IPS-11a (cell line): ENCODE results near the gene DYNC1LI2.

Experiments used
- H3K4me3 ChIP-seq: one replicate; pipeline ENCODE4 v1.5.1; 2013; ENCODE audit warnings: low read depth, low read length, control low read depth

DYNC1LI2 gene

GRCh38 chr16:66740533-66740932, 10.9 kb downstream of the DYNC1LI2 start:
- no peak overlapping the region for H3K4me3 ChIP-seq

GRCh38 chr16:66740010-66740409, 11.4 kb downstream of the DYNC1LI2 start:
- no peak overlapping the region for H3K4me3 ChIP-seq

GRCh38 chr16:66735891-66736290, 15.5 kb downstream of the DYNC1LI2 start:
- H3K4me3 ChIP-seq = no peak overlapping the region

GRCh38 chr16:66731101-66731500, 20.3 kb downstream of the DYNC1LI2 start:
- H3K4me3 ChIP-seq = no peak overlapping the region

- H3K4me3 ChIP-seq = no peak overlapping the region
These were observed 22.6 kb downstream of the DYNC1LI2 start for GRCh38 chr16:66728804-66729203.

- no peak overlapping the region for H3K4me3 ChIP-seq
These were observed 23.2 kb downstream of the DYNC1LI2 start for GRCh38 chr16:66728117-66728787.

GRCh38 chr16:66720766-66721165, 30.6 kb downstream of the DYNC1LI2 start:
- no peak overlapping the region for H3K4me3 ChIP-seq

GRCh38 chr16:66719246-66719645, 32.2 kb downstream of the DYNC1LI2 start:
- H3K4me3 ChIP-seq = no peak overlapping the region

- H3K4me3 ChIP-seq = no peak overlapping the region
These were observed 33.6 kb downstream of the DYNC1LI2 start for GRCh38 chr16:66717776-66718175.

GRCh38 chr16:66717112-66717675, 34.2 kb downstream of the DYNC1LI2 start:
- no peak overlapping the region for H3K4me3 ChIP-seq

GRCh38 chr16:66714654-66715307, 36.6 kb downstream of the DYNC1LI2 start:
- H3K4me3 ChIP-seq = no peak overlapping the region

GRCh38 chr16:66714062-66714461, 37.3 kb downstream of the DYNC1LI2 start:
- H3K4me3 ChIP-seq = no peak overlapping the region

GRCh38 chr16:66713076-66713475, 38.3 kb downstream of the DYNC1LI2 start:
- no peak overlapping the region for H3K4me3 ChIP-seq

GRCh38 chr16:66712512-66712911, 38.9 kb downstream of the DYNC1LI2 start:
- H3K4me3 ChIP-seq = no peak overlapping the region

GRCh38 chr16:66711581-66711980, 39.8 kb downstream of the DYNC1LI2 start:
- no peak overlapping the region for H3K4me3 ChIP-seq

- no peak overlapping the region for H3K4me3 ChIP-seq
These were observed 44.9 kb downstream of the DYNC1LI2 start for GRCh38 chr16:66706506-66706880.

GRCh38 chr16:66705790-66706505, 45.5 kb downstream of the DYNC1LI2 start:
- no peak overlapping the region for H3K4me3 ChIP-seq

- H3K4me3 ChIP-seq = no peak overlapping the region
These were observed 47.8 kb downstream of the DYNC1LI2 start for GRCh38 chr16:66703406-66704215.

- no peak overlapping the region for H3K4me3 ChIP-seq
These were observed 49.9 kb downstream of the DYNC1LI2 start for GRCh38 chr16:66701516-66701915.

- H3K4me3 ChIP-seq = no peak overlapping the region
These were observed 50.4 kb downstream of the DYNC1LI2 start for GRCh38 chr16:66701026-66701425.

GRCh38 chr16:66699898-66700297, 51.5 kb downstream of the DYNC1LI2 start:
- no peak overlapping the region for H3K4me3 ChIP-seq
